GM23338 (cell line): ENCODE results near the gene TUFT1. TPM values are rescaled to one million over a fixed set of nuclear protein-coding genes. Genes with fewer than 3 reads are reported as not detected.

ENCODE experiments used
- ATAC-seq: fragments of 200-7000 bp; cut with Tn5 transposase; 3 replicates; pipeline ENCODE4 v1.9.1; 2020
- DNase-seq: peaks from one replicate; pipeline ENCODE4 v3.0.0-alpha.2; 2015; ENCODE audit warnings: low spot score
- H2AFZ ChIP-seq: fragments of 200-600 bp; sonication (generic); 2 replicates; pipeline ENCODE4 v1.8.0; 2016; ENCODE audit warnings: antibody characterized with exemption, mild to moderate bottlenecking, moderate library complexity
- H3F3A ChIP-seq: fragments of 200-600 bp; sonication (generic); replicated peaks from 2 replicates; pipeline ENCODE4 v1.8.0; 2017; ENCODE audit warnings: antibody characterized with exemption, mixed run types, low read depth
- H3K27ac ChIP-seq: fragments of 200-600 bp; sonication (generic); 2 replicates; pipeline ENCODE4 v1.6.1; 2016; ENCODE audit warnings: low read depth
- H3K27me3 ChIP-seq: fragments of 200-600 bp; sonication (generic); 2 replicates; pipeline ENCODE4 v1.8.0; 2016; ENCODE audit warnings: mild to moderate bottlenecking, mixed run types, moderate library complexity; ENCODE audit not compliant: insufficient read depth
- H3K36me3 ChIP-seq: fragments of 200-600 bp; sonication (generic); 2 replicates; pipeline ENCODE4 v1.8.0; 2016; ENCODE audit warnings: mild to moderate bottlenecking; ENCODE audit not compliant: insufficient read depth
- H3K4me1 ChIP-seq: fragments of 200-600 bp; sonication (generic); 2 replicates; pipeline ENCODE4 v1.8.0; 2016; ENCODE audit warnings: mild to moderate bottlenecking, moderate library complexity; ENCODE audit not compliant: insufficient read depth
- H3K4me2 ChIP-seq: fragments of 200-600 bp; sonication (generic); 2 replicates; pipeline ENCODE4 v1.7.1; 2017; ENCODE audit warnings: mixed run types
- H3K4me3 ChIP-seq: fragments of 200-600 bp; sonication (generic); 2 replicates; pipeline ENCODE4 v1.6.1; 2016; ENCODE audit warnings: mixed run types
- H3K79me2 ChIP-seq: fragments of 200-600 bp; sonication (generic); replicated peaks from 2 replicates; pipeline ENCODE4 v1.8.0; 2017; ENCODE audit warnings: mild to moderate bottlenecking; ENCODE audit not compliant: insufficient read depth
- H3K9me2 ChIP-seq: fragments of 200-600 bp; sonication (generic); 2 replicates; pipeline ENCODE4 v1.8.0; 2017; ENCODE audit not compliant: insufficient read depth
- H4K20me1 ChIP-seq: fragments of 200-600 bp; sonication (generic); replicated peaks from 2 replicates; pipeline ENCODE4 v1.8.0; 2017; ENCODE audit warnings: mild to moderate bottlenecking; ENCODE audit not compliant: insufficient read depth
- H3K27ac Mint-ChIP-seq: 2 replicates; pipeline ENCODE4 v1.8.0; 2020; ENCODE audit warnings: inconsistent platforms, mild to moderate bottlenecking, moderate library complexity, mixed read lengths
- H3K27me3 Mint-ChIP-seq: 3 replicates; pipeline ENCODE4 v1.8.0; 2022; ENCODE audit warnings: low read depth, mild to moderate bottlenecking, moderate library complexity, mixed read lengths, inconsistent platforms; ENCODE audit not compliant: insufficient read depth, poor library complexity
- H3K36me3 Mint-ChIP-seq: 3 replicates; pipeline ENCODE4 v1.8.0; 2021; ENCODE audit warnings: low read depth, mild to moderate bottlenecking, inconsistent platforms, moderate library complexity, mixed read lengths
- H3K4me1 Mint-ChIP-seq: 3 replicates; pipeline ENCODE4 v1.8.0; 2020; ENCODE audit warnings: mild to moderate bottlenecking, inconsistent platforms, mixed read lengths
- H3K4me3 Mint-ChIP-seq: 3 replicates; pipeline ENCODE4 v1.8.0; 2021; ENCODE audit warnings: moderate library complexity, mild to moderate bottlenecking, inconsistent platforms, mixed read lengths
- H3K9me3 Mint-ChIP-seq: 3 replicates; pipeline ENCODE4 v1.8.0; 2020; ENCODE audit warnings: moderate library complexity, mild to moderate bottlenecking, inconsistent platforms, mixed read lengths
- CREB1 ChIP-seq: fragments of 250-450 bp; sonication (Bioruptor Pico); IDR thresholded peaks from 2 replicates; pipeline ENCODE4 v1.5.0; 2020; ENCODE audit warnings: low read depth, mild to moderate bottlenecking, moderate library complexity
- CTCF ChIP-seq, 2 experiments: fragments of 200-600 bp in 1 of 2; sonication (generic) in 1 of 2; conservative IDR thresholded peaks; 2 replicates each; pipeline versions ENCODE4 v1.5.1 to v1.6.1; 2016 to 2017; ENCODE audit warnings: antibody characterized with exemption in 2 of 2, low read depth in 2 of 2, mild to moderate bottlenecking in 2 of 2, moderate library complexity in 1 of 2
- ETS1 ChIP-seq: IDR thresholded peaks from 2 replicates; pipeline ENCODE4 v1.6.1; 2016; ENCODE audit warnings: antibody characterized with exemption
- EZH2phosphoT487 ChIP-seq: fragments of 200-600 bp; sonication (generic); IDR thresholded peaks from one replicate; pipeline ENCODE4 v1.8.1; 2018; ENCODE audit warnings: antibody characterized with exemption; ENCODE audit not compliant: unreplicated experiment
- JUNB ChIP-seq: IDR thresholded peaks from one replicate; pipeline ENCODE4 v1.6.1; 2016; ENCODE audit warnings: antibody characterized with exemption; ENCODE audit not compliant: unreplicated experiment
- NANOG ChIP-seq: IDR thresholded peaks from 2 replicates; pipeline ENCODE4 v1.6.1; 2016; ENCODE audit warnings: antibody characterized with exemption, borderline replicate concordance
- POLR2AphosphoS5 ChIP-seq: IDR thresholded peaks from 2 replicates; pipeline ENCODE4 v1.6.1; 2016; ENCODE audit warnings: antibody characterized with exemption, low read depth
- REST ChIP-seq: IDR thresholded peaks from one replicate; pipeline ENCODE4 v1.6.1; 2018; ENCODE audit warnings: antibody characterized with exemption; ENCODE audit not compliant: unreplicated experiment
- STAT1 ChIP-seq: IDR thresholded peaks from one replicate; pipeline ENCODE4 v1.6.1; 2016; ENCODE audit warnings: antibody characterized with exemption; ENCODE audit not compliant: unreplicated experiment
- ZNF114 ChIP-seq: fragments of 250-450 bp; sonication (Bioruptor Pico); IDR thresholded peaks from 2 replicates; pipeline ENCODE4 v1.5.0; 2020; ENCODE audit warnings: mild to moderate bottlenecking, moderate library complexity
- ZNF331 ChIP-seq: fragments of 250-450 bp; sonication (Bioruptor Pico); IDR thresholded peaks from 2 replicates; pipeline ENCODE4 v1.5.0; 2020; ENCODE audit warnings: low read depth, mild to moderate bottlenecking, moderate library complexity
- polyA plus RNA-seq: library from polyadenylated mRNA; unstranded; fragments of >200 nt; fragmentation: Nextera tagmentation; extraction: Ambion mirVana; gene quantifications from 2 replicates; pipeline ENCODE4 v1.2.1, GENCODE V29; 2016
- total RNA-seq: library from RNA; depleted of rRNA; stranded (reverse); fragments of >200 nt; shearing (Covaris generic); gene quantifications from 2 replicates; pipeline ENCODE4 v1.2.3, GENCODE V29; 2014

The TUFT1 gene
- total and polyA plus RNA-seq, 2 experiments from 2014 or later: 6.0 to 11.9 TPM

- Histone ChIP-seq H3K36me3 (no peaks in the 10 kb centered on the region), H3K4me2 (no peak overlapping the region), H3K27ac (no peak overlapping the region), H3K9me2 (no peaks in the 10 kb centered on the region), H4K20me1 (no peaks in the 10 kb centered on the region), H3K79me2 (no peaks in the 10 kb centered on the region), H3K27me3 (no peaks in the 10 kb centered on the region), H2AFZ (peak overlapping the region; percentile 56; the same call in 1 of the 2 replicates), H3F3A (no peaks in the 10 kb centered on the region), H3K4me3 (no peak overlapping the region), H3K4me1 (no peaks in the 10 kb centered on the region)
- DNase-seq (no peak), ATAC-seq (no peak)
- Mint-ChIP-seq H3K27ac (peak overlapping the region; percentile 1; the same call in 1 of the 2 replicates), H3K9me3 (no peaks in the 10 kb centered on the region), H3K27me3 (peaks cover 4% of the 10 kb centered on the region), H3K4me3 (no peak overlapping the region), H3K36me3 (no peaks in the 10 kb centered on the region), H3K4me1 (0 out of 3 replicates have a peak, but pooled peaks cover 2% of the 10 kb centered on the region)
- no peak for TF ChIP-seq ETS1
These were observed 37.0 kb upstream of the TUFT1 start for GRCh38 chr1:151502859-151503780.

DNA sequence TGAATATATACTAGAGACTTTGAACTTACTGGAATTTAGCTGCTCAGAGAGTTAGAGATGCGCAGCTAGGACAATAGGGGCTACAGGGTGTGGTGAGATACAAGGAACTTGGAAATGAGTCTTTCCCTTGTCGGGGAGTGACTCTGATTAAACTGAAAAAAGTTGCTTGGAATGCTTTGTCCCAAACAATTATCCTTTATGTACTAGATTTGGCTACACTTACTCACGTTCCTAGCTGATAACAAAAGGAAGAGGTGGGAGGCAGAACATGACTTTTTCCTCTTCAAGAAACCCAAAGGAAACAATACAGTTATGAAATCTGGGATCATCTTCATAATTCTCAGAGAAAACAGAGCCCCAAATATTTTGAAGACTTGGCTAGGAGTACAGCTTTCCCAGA is 35.9 kb upstream of the TUFT1 start:
- Histone ChIP-seq H4K20me1 (no peaks in the 10 kb centered on the region), H3K9me2 (no peaks in the 10 kb centered on the region), H3K4me3 (no peak overlapping the region), H3K4me1 (no peaks in the 10 kb centered on the region), H3K36me3 (no peaks in the 10 kb centered on the region), H3K27me3 (no peaks in the 10 kb centered on the region), H3K27ac (no peak overlapping the region), H3K4me2 (no peak overlapping the region), H2AFZ (no peak overlapping the region), H3F3A (peaks cover 4% of the 10 kb centered on the region; the same call in 1 of the 2 replicates), H3K79me2 (no peaks in the 10 kb centered on the region)
- DNase-seq (no peak), ATAC-seq (no peak)
- Mint-ChIP-seq H3K4me3 (no peak overlapping the region), H3K4me1 (0 out of 3 replicates have a peak, but pooled peaks cover 2% of the 10 kb centered on the region), H3K9me3 (no peaks in the 10 kb centered on the region), H3K27ac (no peak overlapping the region), H3K27me3 (peaks cover 4% of the 10 kb centered on the region), H3K36me3 (no peaks in the 10 kb centered on the region)
- TF ChIP-seq ZNF331 (CRISPR knock-in tag): no peak

DNA sequence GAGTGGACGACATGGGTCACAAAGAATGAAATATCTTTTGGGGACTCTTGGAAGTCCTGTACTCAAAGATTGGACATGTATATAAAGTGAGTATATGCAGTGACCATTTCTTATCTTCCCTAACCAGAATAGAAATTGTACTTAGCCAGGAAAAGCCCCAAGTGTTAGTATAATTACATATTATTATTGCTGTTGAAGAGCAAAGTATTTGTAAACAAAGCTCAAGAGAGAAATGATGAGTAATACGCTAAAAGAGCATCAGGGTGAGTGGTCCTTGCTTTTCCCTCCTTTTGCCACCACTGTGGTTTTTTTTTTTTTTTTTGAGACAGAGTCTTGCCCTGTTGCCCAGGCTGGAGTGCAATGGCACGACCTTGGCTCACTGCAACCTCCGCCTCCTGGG is 35.4 kb upstream of the TUFT1 start:
- Histone ChIP-seq H3K27ac (no peak overlapping the region), H2AFZ (no peak overlapping the region), H3K4me2 (no peak overlapping the region), H3K9me2 (no peaks in the 10 kb centered on the region), H3K79me2 (no peaks in the 10 kb centered on the region), H4K20me1 (no peaks in the 10 kb centered on the region), H3K4me1 (0 out of 2 replicates have a peak, but pooled peaks cover 3% of the 10 kb centered on the region), H3K27me3 (no peaks in the 10 kb centered on the region), H3F3A (peaks cover 8% of the 10 kb centered on the region; the same call in 1 of the 2 replicates), H3K4me3 (no peak overlapping the region), H3K36me3 (no peaks in the 10 kb centered on the region)
- ATAC-seq (no peak), DNase-seq (no peak)
- no peaks in the 10 kb centered on the region for H3K9me3 Mint-ChIP-seq
- no peak overlapping the region for H3K27ac Mint-ChIP-seq
- H3K4me3 Mint-ChIP-seq: no peak overlapping the region
- H3K27me3 Mint-ChIP-seq: peaks cover 4% of the 10 kb centered on the region
- H3K36me3 Mint-ChIP-seq: no peaks in the 10 kb centered on the region
- 0 out of 3 replicates have a peak, but pooled peaks cover 2% of the 10 kb centered on the region for H3K4me1 Mint-ChIP-seq
- TF ChIP-seq POLR2AphosphoS5: no peak
- TF ChIP-seq JUNB: no peak
- no peak for TF ChIP-seq ZNF114 (CRISPR knock-in tag)
- TF ChIP-seq CTCF (conservative IDR thresholded peaks at IDR 0.05; ENCODE audit: low read depth in 2 of 2): no peak
- no peak for TF ChIP-seq ZNF331 (CRISPR knock-in tag)
- no peak for TF ChIP-seq EZH2phosphoT487
- TF ChIP-seq CREB1 (CRISPR knock-in tag): no peak
- TF ChIP-seq STAT1: no peak
- no peak for TF ChIP-seq NANOG
- TF ChIP-seq REST: no peak
